HCT116 (cell line): Measurements from ENCODE around the gene CEP97. TPM values are rescaled to one million over a fixed set of nuclear protein-coding genes. Genes with fewer than 3 reads are reported as not detected.

Experiments used
- ATAC-seq: fragments of 200-7000 bp; cut with Tn5 transposase; 2 replicates; pipeline ENCODE4 v1.9.1; 2020; ENCODE audit warnings: mild to moderate bottlenecking, moderate library complexity
- BruUV-seq: library from RNA; stranded (reverse); fragments of 400-500 nt; replicated peaks from 2 replicates; lab custom pipeline; 2021; lab: Mats Ljungman, UMichigan
- CTCF ChIA-PET: fragments of 300-600 bp; sonication (Branson Sonifier 250); formaldehyde crosslinking; loops from one replicate; lab custom pipeline; 2021; ENCODE audit warnings: antibody characterized with exemption; lab: Charles Lee
- POLR2A ChIA-PET: fragments of 300-600, 350-600 bp; sonication (Branson Sonifier 250); formaldehyde crosslinking; loops from one replicate; lab custom pipeline; 2021; ENCODE audit warnings: antibody characterized with exemption; lab: Charles Lee
- RAD21 ChIA-PET, 2 experiments: fragments of 300-600 bp; sonication (Branson Sonifier 250); formaldehyde crosslinking; loops; one replicate each; lab custom pipeline; 2023; ENCODE audit warnings: low total read pairs in 2 of 2; ENCODE audit not compliant: uncharacterized antibody in 2 of 2, unreplicated experiment in 2 of 2, low non-redundant PET in 1 of 2; lab: Charles Lee
- DNase-seq: peaks from one replicate; pipeline ENCODE4 v3.0.0-alpha.2; 2010; ENCODE audit warnings: low read depth, low spot score
- H2AFZ ChIP-seq: fragments of 200-600 bp; shearing (Covaris generic), sonication (generic); 2 replicates; pipeline ENCODE4 v1.6.1; 2017; ENCODE audit warnings: low read depth, mixed run types, mixed read lengths, antibody characterized with exemption, low read length; ENCODE audit not compliant: poor library complexity, severe bottlenecking
- H3K27ac ChIP-seq: 2 replicates; pipeline ENCODE4 v1.5.1; 2012; ENCODE audit warnings: low read depth, low read length
- H3K27me3 ChIP-seq: fragments of 200-600 bp; sonication (generic); 2 replicates; pipeline ENCODE4 v1.6.1; 2016; ENCODE audit warnings: mixed run types, low read length, mixed read lengths; ENCODE audit not compliant: insufficient read depth
- H3K36me3 ChIP-seq, 2 experiments: fragments of 200-500 bp in 1 of 2; fragments of 200-600 bp in 1 of 2; sonication (Bioruptor generic) in 1 of 2; sonication (generic) in 1 of 2; 2 replicates each; pipeline versions ENCODE4 v1.5.1 to v1.6.1; 2014 to 2016; ENCODE audit warnings: low read length in 2 of 2, inconsistent platforms in 1 of 2, mixed read lengths in 1 of 2, mixed run types in 1 of 2; ENCODE audit not compliant: insufficient read depth in 2 of 2, control insufficient read depth in 1 of 2
- H3K4me1 ChIP-seq, 2 experiments: fragments of 200-600 bp in 1 of 2; sonication (generic) in 1 of 2; 2 replicates each; pipeline versions ENCODE4 v1.5.1 to v1.6.1; 2012 to 2017; ENCODE audit warnings: low read length in 2 of 2, inconsistent platforms in 1 of 2, mild to moderate bottlenecking in 1 of 2, mixed read lengths in 1 of 2, mixed run types in 1 of 2, moderate library complexity in 1 of 2; ENCODE audit not compliant: insufficient read depth in 2 of 2, control insufficient read depth in 1 of 2
- H3K4me2 ChIP-seq: fragments of 200-600 bp; sonication (generic); 2 replicates; pipeline ENCODE4 v1.6.1; 2017; ENCODE audit warnings: mixed run types, low read length, mixed read lengths
- H3K4me3 ChIP-seq, 2 experiments: fragments of 200-600 bp in 1 of 2; sonication (generic) in 1 of 2; replicated peaks in 1 of 2; 2 replicates each; pipeline ENCODE4 v1.5.1; 2011 to 2016; ENCODE audit warnings: low read length in 2 of 2, control low read depth in 1 of 2, low read depth in 1 of 2, mild to moderate bottlenecking in 1 of 2, mixed read lengths in 1 of 2, mixed run types in 1 of 2
- H3K79me2 ChIP-seq: fragments of 200-600 bp; sonication (generic); 2 replicates; pipeline ENCODE4 v1.6.1; 2017; ENCODE audit warnings: mild to moderate bottlenecking, mixed run types, low read length, moderate library complexity, mixed read lengths; ENCODE audit not compliant: insufficient read depth
- H3K9ac ChIP-seq: fragments of 200-600 bp; sonication (generic); 2 replicates; pipeline ENCODE4 v1.6.1; 2016; ENCODE audit warnings: low read length, mixed read lengths
- H3K9me2 ChIP-seq: fragments of 200-600 bp; sonication (generic), shearing (Covaris generic); 2 replicates; pipeline ENCODE4 v1.6.1; 2017; ENCODE audit warnings: mixed run types, mild to moderate bottlenecking, moderate library complexity; ENCODE audit not compliant: insufficient read depth
- H3K9me3 ChIP-seq, 2 experiments: fragments of 200-500 bp in 1 of 2; fragments of 200-600 bp in 1 of 2; sonication (Bioruptor generic) in 1 of 2; sonication (generic) in 1 of 2; 2 replicates each; pipeline ENCODE4 v1.6.1; 2014 to 2017; ENCODE audit warnings: low read length in 2 of 2, mixed read lengths in 2 of 2, inconsistent platforms in 1 of 2, low read depth in 1 of 2, mild to moderate bottlenecking in 1 of 2, mixed run types in 1 of 2, moderate library complexity in 1 of 2; ENCODE audit not compliant: control insufficient read depth in 1 of 2, insufficient read depth in 1 of 2
- H4K20me1 ChIP-seq: fragments of 200-600 bp; sonication (generic), shearing (Covaris generic); 2 replicates; pipeline ENCODE4 v1.6.1; 2017; ENCODE audit warnings: mixed run types, mild to moderate bottlenecking, moderate library complexity; ENCODE audit not compliant: insufficient read depth
- ATF3 ChIP-seq: IDR thresholded peaks from 2 replicates; pipeline ENCODE4 v1.6.1; 2012
- CBX3 ChIP-seq: IDR thresholded peaks from 2 replicates; pipeline ENCODE4 v1.6.1; 2012; ENCODE audit warnings: low read depth
- CEBPB ChIP-seq: IDR thresholded peaks from 2 replicates; pipeline ENCODE4 v1.6.1; 2012; ENCODE audit warnings: low read depth
- CTCF ChIP-seq, 3 experiments: fragments of 200-600 bp in 1 of 3; sonication (generic) in 1 of 3; IDR thresholded peaks in 2 of 3; conservative IDR thresholded peaks in 1 of 3; 2 replicates each; pipeline ENCODE4 v1.5.1; 2012 to 2017; ENCODE audit warnings: low read depth in 2 of 3, low read length in 2 of 3, antibody characterized with exemption in 1 of 3, borderline replicate concordance in 1 of 3, control low read depth in 1 of 3, mild to moderate bottlenecking in 1 of 3, mixed read lengths in 1 of 3, mixed run types in 1 of 3, moderate library complexity in 1 of 3; ENCODE audit not compliant: insufficient read depth in 1 of 3
- EGR1 ChIP-seq: IDR thresholded peaks from 2 replicates; pipeline ENCODE4 v1.6.1; 2012; ENCODE audit warnings: low read depth
- ELF1 ChIP-seq: IDR thresholded peaks from 2 replicates; pipeline ENCODE4 v1.6.1; 2012; ENCODE audit warnings: low read depth, borderline replicate concordance
- JUND ChIP-seq: IDR thresholded peaks from 2 replicates; pipeline ENCODE4 v1.6.1; 2012
- MAX ChIP-seq: IDR thresholded peaks from 2 replicates; pipeline ENCODE4 v1.6.1; 2012
- POLR2AphosphoS5 ChIP-seq: IDR thresholded peaks from 2 replicates; pipeline ENCODE4 v1.6.1; 2011; ENCODE audit warnings: mild to moderate bottlenecking, low read depth, low read length, moderate library complexity
- REST ChIP-seq: IDR thresholded peaks from 2 replicates; pipeline ENCODE4 v1.6.1; 2012; ENCODE audit warnings: low read depth
- SP1 ChIP-seq: IDR thresholded peaks from 2 replicates; pipeline ENCODE4 v1.6.1; 2012; ENCODE audit warnings: low read depth
- SRF ChIP-seq: IDR thresholded peaks from 2 replicates; pipeline ENCODE4 v1.6.1; 2012; ENCODE audit warnings: low read depth
- ZNF274 ChIP-seq: fragments of 200-500 bp; sonication (Bioruptor generic); IDR thresholded peaks from 2 replicates; pipeline ENCODE4 v1.6.1; 2014; ENCODE audit warnings: mild to moderate bottlenecking, low read depth, low read length, inconsistent platforms
- intact Hi-C: fragments of 100-400 bp; cut with micrococcal nuclease; formaldehyde crosslinking; loops from 2 replicates; pipeline ENCODE4 v1.10.0; 2022
- total RNA-seq: library from RNA; stranded (reverse); gene quantifications from one replicate; pipeline ENCODE4 v1.2.1, GENCODE V29; 2021; ENCODE audit not compliant: unreplicated experiment

Gene CEP97
- total RNA-seq, 1 experiment from 2014 or later = 15.7 TPM

GRCh38 chr3:101812895-101813294 is 88.5 kb downstream of the CEP97 start:
- ATAC-seq (no peak), DNase-seq (no peak)
- H3K4me2 ChIP-seq = no peak overlapping the region
- no peaks in the 10 kb centered on the region for H3K9me2 ChIP-seq
- BruUV-seq = no TSS peak
- no peak overlapping the region for H3K4me3 ChIP-seq
- H2AFZ ChIP-seq = no peak overlapping the region
- no peaks in the 10 kb centered on the region for H3K4me1 ChIP-seq
- H3K9ac ChIP-seq = no peak overlapping the region
- no peaks in the 10 kb centered on the region for H3K36me3 ChIP-seq
- no peaks in the 10 kb centered on the region for H3K79me2 ChIP-seq
- ChIA-PET POLR2A (no interaction called here), RAD21 (interaction anchor here (1.2 to 2.6 kb wide), 3 partner anchors 412 to 723 kb away, joined by 3 to 7 read pairs (median 4); no protein-coding TSS in a partner anchor), CTCF (interaction anchor here (0.8 to 8.0 kb wide), 4 partner anchors 10 to 724 kb away, joined by 3 to 121 read pairs (median 4); no protein-coding TSS in a partner anchor)
- intact Hi-C loops = loop anchor here (1.0 kb wide), 1 partner anchor 412 kb away; no protein-coding TSS in a partner anchor
- H3K27me3 ChIP-seq = no peaks in the 10 kb centered on the region
- TF ChIP-seq ZNF274 (no peak), REST (no peak), EGR1 (no peak), JUND (no peak), ELF1 (no peak), CEBPB (no peak), MAX (no peak), ATF3 (no peak), POLR2AphosphoS5 (no peak), CTCF (IDR thresholded peaks at IDR 0.05 in 2 of 3, conservative IDR thresholded peaks at IDR 0.05 in 1 of 3; ENCODE audit: borderline replicate concordance in 1 of 3, insufficient read depth in 1 of 3, low read depth in 2 of 3, low read length in 2 of 3) (no peak), SP1 (no peak), SRF (no peak), CBX3 (no peak)
- H3K9me3 ChIP-seq = no peaks in the 10 kb centered on the region
- H3K27ac ChIP-seq = no peak overlapping the region
- H4K20me1 ChIP-seq = no peaks in the 10 kb centered on the region
